HG03064 (cell line): Measurements from ENCODE around the gene TSSK6.

Source experiments
- ATAC-seq: cut with Tn5 transposase; IDR thresholded peaks from one replicate; pipeline ENCODE4 v1.9.1; 2021; ENCODE audit warnings: low read depth; ENCODE audit not compliant: unreplicated experiment

Gene TSSK6

DNA sequence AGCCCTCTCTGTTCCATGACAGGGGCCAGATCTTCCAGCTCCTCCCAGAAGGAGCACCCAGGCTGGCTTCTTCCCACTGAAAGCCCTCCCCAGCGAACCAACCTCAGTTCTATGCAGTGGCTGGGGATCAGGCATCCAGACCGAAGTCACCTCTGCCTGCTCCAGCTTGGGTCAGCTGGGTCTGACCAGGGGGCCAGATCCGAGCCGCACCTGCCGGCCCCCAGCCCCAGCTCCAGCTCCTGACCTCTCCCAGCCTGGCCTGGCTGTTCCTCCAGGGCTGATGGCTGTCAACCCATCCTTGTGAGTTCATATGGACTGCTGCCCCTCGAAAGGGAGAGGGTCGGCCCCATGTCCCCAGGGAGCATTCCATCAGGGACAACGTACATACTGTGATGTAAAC lies 8.0 kb downstream of the TSSK6 start:
- ATAC-seq = no peak

DNA sequence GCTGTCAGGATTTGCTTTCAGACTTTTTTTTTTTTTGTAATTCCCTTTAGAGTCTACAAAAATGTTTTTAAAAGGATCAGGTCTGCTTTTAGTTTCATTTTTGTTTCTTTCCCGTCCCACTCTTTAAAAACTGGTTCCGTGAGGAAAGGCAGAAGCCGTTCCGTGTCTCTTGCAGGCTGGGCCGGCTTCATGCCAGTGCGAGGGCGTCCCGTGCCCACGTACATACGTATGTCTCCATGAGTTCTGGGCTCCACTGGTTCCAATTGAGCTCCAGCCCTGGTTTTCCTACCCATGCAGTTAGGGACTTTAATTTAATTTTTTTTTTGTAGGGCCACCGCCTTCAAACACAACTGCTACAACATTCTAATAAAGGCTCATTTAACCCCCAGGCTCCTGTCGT lies 8.8 kb downstream of the TSSK6 start:
- ATAC-seq = no peak

DNA sequence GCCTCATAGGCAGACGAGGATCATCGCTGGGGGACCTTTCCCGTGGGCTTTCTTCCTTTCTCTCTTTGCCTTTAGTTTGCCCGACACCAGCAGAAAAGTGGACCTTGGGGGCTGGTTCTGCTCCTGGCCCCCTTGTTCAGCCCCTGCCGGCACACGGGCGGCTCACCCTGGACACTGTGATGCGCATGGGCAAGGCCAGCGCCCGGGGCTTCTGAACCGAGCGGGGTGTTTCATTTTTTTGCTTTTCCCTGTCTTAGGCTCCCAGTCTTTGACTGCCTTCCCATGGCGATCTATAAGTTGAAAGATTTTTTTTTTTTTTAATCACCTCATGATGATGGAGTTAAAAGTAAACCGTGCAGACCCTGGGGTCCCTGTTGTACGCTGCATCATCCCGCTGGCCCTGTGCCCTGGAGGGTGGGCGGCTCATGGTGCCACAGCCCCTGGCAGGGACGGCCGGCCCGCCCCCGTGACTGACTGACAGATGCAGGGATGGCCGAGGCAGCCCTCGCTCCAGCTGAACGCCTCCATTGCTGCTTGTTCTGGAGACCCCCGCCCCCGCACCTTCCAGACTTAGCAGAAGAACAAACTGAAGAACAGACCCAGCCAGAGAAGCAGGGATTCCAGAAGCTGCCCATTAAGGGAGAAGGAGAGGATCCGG lies 9.6 kb downstream of the TSSK6 start:
- no peak for ATAC-seq

DNA sequence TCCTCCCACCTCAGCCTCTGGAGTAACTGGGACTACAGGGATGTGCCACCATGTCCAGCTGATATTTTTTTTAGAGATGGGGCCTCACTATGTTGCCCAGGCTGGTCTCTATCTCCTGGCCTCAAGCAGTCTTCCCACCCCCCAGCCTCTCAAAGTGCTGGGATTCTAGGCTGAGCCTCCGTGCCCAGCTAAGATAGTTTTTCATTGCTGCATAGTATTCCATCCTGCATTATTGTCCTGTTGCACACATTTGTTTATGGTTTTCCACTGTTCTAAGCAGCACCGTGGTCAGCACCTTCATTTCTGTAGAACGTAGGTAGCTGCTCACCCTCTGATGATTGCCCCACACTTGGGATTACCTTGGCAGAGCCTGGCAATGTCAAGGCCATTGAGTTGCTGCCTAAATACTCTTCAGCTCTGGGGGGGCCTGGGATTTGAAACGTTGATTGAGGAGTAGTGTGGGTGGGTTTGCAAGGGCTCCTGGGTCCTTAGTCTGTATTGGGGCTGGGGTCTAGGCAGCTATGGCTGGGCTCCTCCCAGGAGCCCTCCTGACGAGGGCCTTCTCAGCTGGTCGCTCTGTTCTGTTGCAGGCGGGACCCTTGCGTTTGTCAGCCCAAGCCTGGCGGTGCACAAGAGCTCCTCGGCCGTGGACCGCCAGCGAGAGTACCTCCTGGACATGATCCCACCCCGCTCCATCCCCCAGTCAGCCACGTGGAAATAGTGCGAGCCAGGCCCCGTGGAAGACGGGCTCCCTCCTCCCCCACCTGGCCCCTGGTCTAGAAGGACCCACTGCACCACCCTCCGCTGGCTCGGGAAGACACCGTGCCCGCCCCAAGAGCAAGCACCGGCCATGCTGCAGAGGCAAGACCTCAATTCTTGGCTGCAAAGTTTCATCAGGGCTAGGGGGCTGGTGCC lies 10.3 kb downstream of the TSSK6 start:
- ATAC-seq = no peak

DNA sequence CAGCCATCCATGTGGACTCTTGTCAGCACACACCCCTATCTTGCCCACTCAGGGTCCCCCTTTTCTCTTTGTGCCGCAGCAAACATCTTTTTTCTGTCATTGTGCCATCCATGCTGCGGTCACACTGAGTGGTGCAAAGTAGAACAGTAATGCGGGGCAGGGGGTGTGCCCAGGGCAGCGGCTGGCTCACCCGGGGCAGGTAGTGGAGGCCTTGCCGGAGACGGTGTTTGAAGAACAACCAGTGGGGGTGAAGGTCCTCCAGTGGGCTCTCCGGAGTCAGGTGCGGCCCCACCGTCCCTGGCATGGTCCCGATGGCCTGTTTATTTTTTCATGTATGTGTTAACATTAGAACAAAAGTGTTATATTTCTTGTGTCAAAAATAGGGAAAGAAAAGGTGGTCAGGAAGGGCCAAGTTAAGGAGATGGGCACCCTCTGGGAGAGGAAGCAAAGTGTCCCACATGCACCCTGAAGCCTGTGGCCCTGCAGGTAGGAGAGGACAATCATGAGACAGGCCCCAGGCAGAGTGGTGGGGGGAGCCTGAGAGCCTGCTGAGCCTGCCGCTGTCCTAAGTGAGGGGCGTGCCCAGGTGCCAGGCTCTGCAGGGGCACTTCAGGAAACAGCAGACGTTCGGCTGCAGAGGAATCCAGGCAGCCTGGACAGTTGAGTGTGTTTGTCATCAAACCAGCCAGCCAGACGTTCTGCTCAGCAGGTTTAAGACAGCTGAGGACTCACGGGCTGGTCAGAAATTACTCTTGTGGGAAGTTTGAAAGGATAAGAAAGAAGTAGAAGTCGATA lies 12.3 kb downstream of the TSSK6 start:
- no peak for ATAC-seq

DNA sequence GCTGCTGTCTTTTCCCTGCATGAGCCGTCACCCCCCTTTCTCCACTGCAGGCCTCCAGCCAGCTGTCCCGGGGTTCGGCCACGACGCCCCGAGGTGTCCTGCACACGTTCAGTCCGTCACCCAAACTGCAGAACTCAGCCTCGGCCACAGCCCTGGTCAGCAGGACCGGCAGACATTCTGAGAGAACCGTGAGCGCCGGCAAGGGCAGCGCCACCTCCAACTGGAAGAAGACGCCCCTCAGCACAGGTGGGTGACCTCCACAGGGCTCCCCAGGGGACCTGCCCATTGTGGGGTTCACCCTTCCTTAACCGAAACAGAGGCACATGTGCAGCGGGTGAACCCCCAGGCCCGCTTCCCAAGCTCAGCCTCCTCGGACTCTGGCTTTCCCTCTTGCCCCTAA lies 13.1 kb downstream of the TSSK6 start:
- ATAC-seq = no peak

DNA sequence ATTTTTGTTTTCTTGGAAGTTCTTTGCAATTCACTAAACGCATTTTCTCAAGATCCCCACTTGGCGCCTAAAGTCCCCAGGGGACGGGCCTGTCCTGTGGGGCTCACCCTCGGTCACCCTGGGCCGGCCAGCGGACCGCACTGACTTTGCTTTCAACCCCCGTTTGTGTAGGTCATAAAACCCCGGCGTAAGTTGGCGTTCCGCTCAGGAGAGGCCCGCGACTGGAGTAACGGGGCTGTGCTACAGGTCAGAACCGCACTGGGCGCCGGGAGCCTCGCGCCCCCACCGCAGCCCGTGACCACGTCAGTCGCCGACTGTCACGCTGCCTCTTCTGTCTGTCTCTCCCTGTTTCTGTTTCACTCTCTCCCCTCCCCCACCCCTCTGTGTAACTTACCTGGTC lies 13.6 kb downstream of the TSSK6 start:
- ATAC-seq = no peak

DNA sequence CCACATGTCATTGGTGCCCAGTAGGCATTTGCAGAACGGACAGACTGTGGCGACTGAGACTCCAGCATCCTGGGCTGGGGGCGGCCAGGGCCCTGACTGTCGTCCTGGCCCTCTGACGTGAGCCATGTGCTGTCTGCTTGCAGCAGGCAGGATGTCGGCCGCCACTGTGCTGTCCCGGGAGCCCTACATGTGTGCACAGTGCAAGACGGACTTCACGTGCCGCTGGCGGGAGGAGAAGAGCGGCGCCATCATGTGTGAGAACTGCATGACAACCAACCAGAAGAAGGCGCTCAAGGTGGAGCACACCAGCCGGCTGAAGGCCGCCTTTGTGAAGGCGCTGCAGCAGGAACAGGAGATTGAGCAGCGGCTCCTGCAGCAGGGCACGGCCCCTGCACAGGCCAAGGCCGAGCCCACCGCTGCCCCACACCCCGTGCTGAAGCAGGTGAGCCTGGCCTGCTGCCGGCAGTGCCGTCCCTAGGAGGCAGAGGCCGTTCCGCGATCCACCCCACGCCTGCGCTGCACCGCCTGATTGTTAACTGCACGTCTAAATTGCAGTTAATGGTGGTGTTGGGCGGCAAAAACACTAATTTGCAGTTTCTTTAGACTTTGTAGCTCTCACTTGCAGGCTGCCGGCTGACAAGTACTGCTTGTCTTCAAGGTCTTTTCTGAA lies 14.2 kb downstream of the TSSK6 start:
- no peak for ATAC-seq

DNA sequence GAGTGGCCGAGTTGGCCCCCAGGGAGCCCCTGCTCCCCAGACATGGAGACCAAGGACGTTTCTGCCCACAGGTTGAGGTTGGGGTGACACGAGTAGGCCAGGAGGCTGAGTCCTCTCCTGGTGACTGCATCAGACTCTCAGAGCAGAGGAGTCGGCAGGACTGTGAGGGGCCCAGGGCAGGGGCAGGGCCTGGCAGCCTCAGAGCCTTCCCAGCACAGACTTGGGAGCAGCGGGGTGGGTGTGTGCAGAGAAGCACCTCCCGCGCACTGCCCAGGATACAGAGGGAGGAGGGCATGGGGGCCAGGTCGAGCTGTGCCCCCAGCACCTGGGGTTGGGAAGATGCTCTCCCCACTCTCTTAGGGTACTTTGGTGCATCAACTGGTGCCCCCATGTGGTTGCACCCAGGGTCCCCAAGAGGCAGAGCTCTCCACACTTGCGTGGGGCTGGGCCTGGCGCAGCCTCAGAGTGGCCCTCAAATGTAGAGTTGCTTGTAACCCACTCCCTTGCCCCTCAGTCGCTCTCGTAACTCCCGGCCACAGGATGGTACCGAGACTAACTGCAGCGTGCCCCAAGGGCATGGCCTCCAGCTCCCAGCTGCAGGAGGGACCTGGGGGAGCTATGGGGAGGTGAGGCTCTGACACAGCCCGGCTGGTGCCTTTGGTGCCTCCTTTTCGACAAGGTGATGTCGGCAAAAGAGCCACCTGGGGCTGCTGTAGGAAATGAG lies 15.9 kb downstream of the TSSK6 start:
- no peak for ATAC-seq

DNA sequence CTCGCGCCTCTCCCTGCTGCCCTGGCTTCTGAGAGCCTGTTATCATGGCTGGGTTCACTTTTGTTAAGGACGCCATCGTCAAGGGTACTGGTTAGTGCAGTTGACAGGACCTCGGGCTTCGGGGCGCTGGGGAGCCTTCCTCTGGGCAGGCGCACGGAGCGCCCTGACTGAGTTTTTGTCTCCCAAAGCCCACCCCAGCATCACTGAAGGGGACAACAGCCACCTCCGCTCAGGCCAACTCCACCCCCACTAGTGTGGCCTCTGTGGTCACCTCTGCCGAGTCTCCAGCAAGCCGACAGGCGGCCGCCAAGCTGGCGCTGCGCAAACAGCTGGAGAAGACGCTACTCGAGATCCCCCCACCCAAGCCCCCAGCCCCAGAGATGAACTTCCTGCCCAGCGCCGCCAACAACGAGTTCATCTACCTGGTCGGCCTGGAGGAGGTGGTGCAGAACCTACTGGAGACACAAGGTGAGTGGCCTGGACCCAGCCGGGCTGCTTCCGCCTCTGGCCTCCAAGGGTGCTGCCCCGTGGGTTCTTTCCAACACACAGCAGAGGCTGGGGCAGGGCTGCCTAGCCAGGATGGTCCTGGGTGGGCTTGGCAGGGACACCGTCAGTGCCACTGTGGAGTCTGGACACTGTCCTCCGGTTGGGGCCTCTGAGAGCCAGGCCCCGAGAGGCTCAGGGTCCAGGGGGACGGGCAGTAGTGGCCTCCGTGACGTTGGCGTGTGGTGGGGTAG lies 16.9 kb downstream of the TSSK6 start:
- ATAC-seq = no peak

DNA sequence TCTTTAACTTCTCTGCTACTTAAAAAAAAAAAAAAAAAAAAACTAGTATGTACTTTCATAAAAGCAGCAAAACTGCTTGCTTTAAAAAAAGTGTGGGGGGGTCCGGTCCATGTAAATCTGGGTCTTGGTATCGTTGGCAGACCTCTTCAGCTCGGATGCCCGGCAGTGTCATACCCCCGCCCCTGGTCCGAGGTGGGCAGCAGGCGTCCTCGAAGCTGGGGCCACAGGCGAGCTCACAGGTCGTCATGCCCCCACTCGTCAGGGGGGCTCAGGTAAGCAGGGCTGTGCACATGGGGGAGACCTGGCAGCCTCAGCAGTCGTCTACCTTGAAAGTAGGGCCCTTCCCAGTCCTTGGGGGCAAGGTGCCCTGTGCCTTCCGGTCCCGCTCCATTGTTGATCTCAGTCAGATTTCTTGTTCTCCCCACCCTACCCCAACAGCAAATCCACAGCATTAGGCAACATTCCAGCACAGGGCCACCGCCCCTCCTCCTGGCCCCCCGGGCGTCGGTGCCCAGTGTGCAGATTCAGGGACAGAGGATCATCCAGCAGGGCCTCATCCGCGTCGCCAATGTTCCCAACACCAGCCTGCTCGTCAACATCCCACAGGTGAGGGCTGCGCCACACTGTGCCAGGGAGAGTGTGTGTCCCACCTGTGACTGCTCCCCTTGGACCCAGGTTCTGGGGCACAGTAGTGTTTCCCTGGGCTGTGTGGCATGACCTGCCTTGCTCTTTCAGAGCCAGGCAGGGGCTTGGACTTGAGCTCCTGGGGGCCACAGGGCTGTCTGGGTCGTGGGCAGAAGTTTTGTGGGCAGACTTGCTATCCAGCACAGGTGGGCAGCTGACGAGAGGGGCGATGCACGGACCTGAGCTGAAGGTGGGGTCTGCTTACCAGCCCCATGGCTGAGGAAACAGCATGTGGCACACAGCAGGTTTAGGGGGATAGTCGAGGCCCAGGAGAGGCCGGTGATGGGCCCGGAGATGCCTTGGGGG lies 19.4 kb downstream of the TSSK6 start:
- ATAC-seq = no peak

DNA sequence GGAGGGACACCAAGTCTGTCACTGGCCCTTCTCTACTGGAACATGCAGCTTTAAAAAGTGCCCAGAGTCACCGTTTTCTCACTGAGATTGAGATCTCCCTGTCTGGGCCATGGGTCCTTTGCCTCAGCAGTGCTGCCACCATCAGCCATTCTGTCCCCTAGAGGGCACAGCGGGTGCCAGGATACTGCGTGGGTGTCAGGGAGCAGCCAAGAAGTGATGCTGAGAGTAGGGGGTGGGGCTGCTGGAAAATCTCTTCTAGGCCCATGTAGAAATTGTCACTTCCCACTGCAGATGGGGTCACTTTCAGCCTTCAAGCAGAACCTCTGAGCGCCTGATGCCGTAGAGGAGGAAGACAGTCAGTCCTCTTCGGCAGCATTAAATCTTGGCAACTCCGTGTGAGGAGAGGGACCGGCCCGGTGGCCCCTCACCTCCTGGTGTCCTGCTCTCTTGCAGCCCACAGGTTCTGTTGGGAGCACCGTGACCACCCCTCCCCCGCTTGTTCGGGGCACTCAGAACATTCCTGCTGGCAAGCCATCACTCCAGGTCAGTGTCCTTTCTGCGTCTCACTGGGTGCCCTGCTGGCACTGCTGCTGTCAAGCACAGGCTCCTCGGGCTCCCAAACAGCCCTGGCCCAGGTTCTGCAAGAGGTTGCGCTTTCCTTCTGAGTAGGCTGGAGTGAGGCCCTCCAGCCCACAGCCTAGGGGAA lies 21.4 kb downstream of the TSSK6 start:
- ATAC-seq = no peak

DNA sequence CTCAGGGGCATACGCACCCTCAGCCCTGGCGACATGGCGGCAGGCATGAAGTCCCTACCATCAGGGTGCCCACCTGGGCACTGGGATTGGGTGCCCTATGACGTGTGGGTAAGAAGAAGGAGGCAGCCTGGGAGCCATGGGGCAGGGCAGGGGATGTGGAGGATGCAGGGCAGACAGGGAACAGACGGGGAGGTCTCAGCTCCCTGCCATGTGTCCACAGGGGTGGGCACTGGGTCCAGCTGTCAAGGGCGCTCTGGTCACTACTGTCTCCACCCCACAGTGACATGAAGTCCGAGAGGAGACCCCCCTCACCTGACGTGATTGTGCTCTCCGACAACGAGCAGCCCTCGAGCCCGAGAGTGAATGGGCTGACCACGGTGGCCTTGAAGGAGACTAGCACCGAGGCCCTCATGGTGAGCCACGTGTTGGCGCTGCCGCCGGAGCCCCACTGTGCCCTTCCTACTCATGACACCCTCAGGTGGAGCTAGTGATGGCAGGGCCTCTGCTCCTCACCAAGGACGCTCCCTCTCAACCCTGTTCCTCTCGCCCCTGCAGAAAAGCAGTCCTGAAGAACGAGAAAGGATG lies 23.2 kb downstream of the TSSK6 start:
- no peak for ATAC-seq

DNA sequence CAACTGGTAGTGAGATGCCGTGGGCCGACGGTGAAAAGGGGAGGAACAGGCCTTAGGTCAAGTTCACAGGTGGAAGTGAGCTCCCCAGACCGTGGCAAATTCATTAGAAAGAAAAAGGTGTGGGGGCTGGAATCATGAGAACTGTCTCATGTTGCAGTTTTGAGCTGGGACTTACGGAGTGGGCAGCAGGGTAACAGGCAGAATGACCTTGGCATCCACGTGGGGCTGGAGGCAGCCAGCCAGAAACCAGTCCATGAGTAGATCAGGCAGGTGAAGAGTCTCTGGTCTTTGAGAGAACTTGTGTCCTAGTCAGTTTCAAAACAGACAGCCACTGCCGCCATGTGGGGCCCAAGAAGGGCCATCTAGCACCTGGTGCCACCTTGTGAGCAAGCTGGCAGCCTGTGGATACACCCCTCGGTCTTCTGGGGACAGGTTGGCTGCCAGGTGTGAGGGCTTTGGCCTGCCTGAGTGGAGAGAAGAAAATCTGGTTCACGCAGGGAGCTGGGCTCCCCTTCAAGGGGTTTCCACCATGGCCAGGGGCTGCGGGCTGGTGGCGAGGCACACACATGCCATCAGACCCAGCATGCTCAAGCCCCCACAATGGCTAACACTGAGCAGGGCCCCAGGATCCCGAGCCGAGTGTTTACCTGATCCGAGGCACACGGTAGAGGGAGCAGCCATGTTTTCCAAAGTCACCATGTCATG lies 23.9 kb downstream of the TSSK6 start:
- ATAC-seq = no peak

DNA sequence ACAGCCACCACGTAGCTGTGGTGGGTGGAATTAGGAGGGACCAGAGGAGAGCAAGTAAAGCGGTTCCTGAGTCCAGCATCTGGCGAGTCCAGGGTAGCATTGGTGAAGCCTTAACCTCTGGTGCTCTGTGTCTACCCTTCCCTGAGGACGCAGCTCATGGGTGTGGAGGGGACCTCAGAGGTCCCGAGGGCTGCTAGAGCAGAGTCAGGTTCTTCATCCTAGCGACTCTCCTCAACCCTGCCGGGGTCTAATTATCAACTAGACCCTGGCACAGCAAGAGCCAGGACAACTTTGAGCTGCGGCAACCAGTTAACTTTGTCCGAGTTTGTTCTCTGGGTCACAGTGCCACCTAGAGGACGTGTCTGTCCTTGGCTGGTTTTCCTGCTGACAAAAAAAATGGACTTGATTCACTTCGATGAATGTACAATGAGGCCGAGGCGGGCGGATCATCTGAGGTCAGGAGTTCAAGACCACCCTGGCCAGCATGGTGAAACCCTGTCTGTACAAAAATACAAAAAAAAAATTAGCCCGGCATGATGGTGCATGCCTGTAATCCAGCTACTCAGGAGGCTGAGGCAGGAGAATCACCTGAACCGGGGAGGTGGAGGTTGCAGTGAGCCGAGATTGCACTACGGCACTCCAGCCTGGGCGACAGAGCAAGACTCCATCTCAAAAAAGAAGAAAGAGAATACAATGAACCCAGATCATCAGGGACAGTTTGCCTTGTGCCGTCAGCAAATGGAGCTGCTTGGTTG lies 25.0 kb downstream of the TSSK6 start:
- ATAC-seq = no peak

DNA sequence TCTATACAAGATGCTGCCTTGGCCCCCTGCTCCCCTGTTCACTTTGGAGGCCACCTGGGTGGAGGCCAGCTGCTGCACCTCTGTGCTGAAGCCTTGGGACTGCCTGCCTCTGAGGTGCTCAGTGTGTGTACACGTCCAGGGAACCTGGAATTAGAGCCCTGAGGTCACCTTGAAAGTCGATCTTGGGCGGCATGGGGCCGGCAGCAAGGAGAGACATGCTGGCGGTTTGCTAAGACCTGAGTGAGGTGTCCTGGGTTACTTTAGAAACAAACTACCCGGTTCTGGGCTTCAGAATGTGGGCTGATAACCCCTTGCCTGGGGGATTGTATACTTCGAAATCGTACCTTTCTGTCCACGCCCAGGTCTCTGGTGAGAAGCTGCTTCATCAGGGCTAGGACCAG lies 25.5 kb downstream of the TSSK6 start:
- ATAC-seq = no peak
